ENCODE results near the gene MTFR1L. TPM values are rescaled to one million over a fixed set of nuclear protein-coding genes. Genes with fewer than 3 reads are reported as not detected.

Gene MTFR1L
- polyA plus RNA-seq, 1 donor (not counting 4 experiments of a cell fraction or from before 2014, with no cell fraction given): 31.6 TPM

DNA sequence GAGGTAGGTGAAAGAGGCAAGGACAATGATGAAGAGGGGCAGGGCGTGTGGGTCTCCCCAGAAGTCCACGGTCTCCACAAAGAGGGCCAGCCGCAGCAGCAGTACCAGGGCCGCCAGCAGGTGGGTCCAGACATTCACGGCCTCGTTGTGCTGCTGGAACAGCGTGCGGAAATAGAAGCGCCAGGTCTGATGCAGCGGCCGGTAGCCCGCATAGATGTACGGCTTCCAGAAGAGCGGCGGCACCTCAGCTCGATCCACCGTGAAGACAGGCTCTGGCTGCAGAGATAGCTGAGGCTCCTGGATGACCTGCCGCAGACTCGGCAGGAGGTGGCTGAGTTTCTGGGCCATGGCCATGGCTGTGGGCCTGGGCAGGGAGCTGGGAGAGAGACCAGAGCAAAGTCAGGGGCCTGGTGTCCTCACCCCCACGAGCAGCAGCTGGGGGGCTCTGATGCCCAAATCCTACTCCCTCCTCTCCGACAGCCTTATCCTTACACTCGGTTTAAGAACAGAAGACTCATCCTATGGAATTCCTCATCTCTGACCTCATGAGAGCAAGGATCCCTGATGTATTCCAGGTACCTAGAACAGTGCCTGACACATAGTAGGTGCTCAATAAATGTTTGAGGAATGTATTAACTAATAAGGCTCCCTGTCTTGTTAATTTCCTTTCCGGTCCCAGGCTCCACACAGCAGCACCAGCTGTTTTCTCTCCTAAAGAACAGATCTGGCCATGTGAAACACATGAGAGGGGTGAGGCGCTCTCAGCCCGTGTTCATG is 43.9 kb downstream of the MTFR1L start:
- Histone ChIP-seq H3K27ac (ENCODE audit: control insufficient read depth, insufficient read depth, low read length) (no peak overlapping the region), H3K4me3 (ENCODE audit: control insufficient read depth in 2 of 3, extremely low read depth in 1 of 3, insufficient read depth in 2 of 3, low read depth in 1 of 3, low read length in 3 of 3) (no peak overlapping the region), H3K9me1 (ENCODE audit: control insufficient read depth, extremely low read depth, insufficient read depth, low read length) (no peaks in the 10 kb centered on the region), H4K20me1 (ENCODE audit: control insufficient read depth, extremely low read depth, insufficient read depth, low read length) (no peaks in the 10 kb centered on the region), H3K79me2 (ENCODE audit: control insufficient read depth, insufficient read depth, low read length) (peaks cover 5% of the 10 kb centered on the region), H3K36me3 (ENCODE audit: control insufficient read depth in 2 of 2, extremely low read depth in 1 of 2, insufficient read depth in 2 of 2, low read length in 2 of 2) (peaks cover 12 to 22% of the 10 kb centered on the region in 2 experiments), H3K9ac (ENCODE audit: control insufficient read depth, extremely low read depth, insufficient read depth, low read length) (no peak overlapping the region), H3K4me1 (ENCODE audit: control insufficient read depth, extremely low read depth, insufficient read depth, low read length) (peaks cover 7% of the 10 kb centered on the region), H3K9me3 (ENCODE audit: control insufficient read depth, low read depth, low read length) (no peaks in the 10 kb centered on the region), H2AFZ (ENCODE audit: control insufficient read depth, low read length) (no peak overlapping the region), H3K27me3 (ENCODE audit: control insufficient read depth, extremely low read depth, insufficient read depth, low read length) (no peaks in the 10 kb centered on the region), H3K4me2 (ENCODE audit: control insufficient read depth, extremely low read depth, insufficient read depth, low read depth, low read length) (no peak overlapping the region)
- dilution Hi-C loops (cut with MboI; ENCODE audit: extremely low pct_ligation_motif_present, low sequenced_read_pairs): no loop called here
- no peak for FAIRE-seq
- DNase-seq (ENCODE audit: low read depth, low spot score): no peak
- no peak for TF ChIP-seq EZH2 (IDR thresholded peaks at IDR 0.05; ENCODE audit: low read length)
- TF ChIP-seq, protein P1, sequence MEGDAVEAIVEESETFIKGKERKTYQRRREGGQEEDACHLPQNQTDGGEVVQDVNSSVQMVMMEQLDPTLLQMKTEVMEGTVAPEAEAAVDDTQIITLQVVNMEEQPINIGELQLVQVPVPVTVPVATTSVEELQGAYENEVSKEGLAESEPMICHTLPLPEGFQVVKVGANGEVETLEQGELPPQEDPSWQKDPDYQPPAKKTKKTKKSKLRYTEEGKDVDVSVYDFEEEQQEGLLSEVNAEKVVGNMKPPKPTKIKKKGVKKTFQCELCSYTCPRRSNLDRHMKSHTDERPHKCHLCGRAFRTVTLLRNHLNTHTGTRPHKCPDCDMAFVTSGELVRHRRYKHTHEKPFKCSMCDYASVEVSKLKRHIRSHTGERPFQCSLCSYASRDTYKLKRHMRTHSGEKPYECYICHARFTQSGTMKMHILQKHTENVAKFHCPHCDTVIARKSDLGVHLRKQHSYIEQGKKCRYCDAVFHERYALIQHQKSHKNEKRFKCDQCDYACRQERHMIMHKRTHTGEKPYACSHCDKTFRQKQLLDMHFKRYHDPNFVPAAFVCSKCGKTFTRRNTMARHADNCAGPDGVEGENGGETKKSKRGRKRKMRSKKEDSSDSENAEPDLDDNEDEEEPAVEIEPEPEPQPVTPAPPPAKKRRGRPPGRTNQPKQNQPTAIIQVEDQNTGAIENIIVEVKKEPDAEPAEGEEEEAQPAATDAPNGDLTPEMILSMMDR (optimal IDR thresholded peaks at IDR 0.05 in 1 of 3, IDR thresholded peaks at IDR 0.05 in 1 of 3, conservative IDR thresholded peaks at IDR 0.05 in 1 of 3; ENCODE audit: extremely low read depth in 1 of 3, insufficient read depth in 2 of 3, low read length in 3 of 3): peak in 2 of 3 experiments; percentile 17 to 36

DNA sequence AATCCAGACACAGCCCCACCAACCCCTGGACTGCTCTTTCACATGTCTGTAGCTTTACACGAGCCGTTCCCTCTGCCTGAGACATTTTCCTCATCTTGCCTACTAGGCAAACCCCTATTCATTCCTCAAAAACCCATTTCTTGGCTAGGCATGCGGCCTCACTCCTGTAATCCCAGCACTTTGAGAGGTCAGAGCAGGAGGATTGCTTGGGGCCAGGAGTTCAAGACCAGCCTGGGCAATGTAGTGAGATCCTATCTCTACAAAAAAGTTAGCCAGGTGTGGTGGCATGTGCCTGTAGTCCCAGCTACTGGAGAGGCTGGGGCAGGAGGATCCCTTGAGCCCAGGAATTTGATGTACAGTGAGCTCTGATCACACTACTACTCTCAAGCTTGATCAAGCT is 44.7 kb downstream of the MTFR1L start:
- Histone ChIP-seq H2AFZ (ENCODE audit: control insufficient read depth, low read length) (no peak overlapping the region), H4K20me1 (ENCODE audit: control insufficient read depth, extremely low read depth, insufficient read depth, low read length) (no peaks in the 10 kb centered on the region), H3K36me3 (ENCODE audit: control insufficient read depth in 2 of 2, extremely low read depth in 1 of 2, insufficient read depth in 2 of 2, low read length in 2 of 2) (peaks cover 12 to 22% of the 10 kb centered on the region in 2 experiments), H3K27me3 (ENCODE audit: control insufficient read depth, extremely low read depth, insufficient read depth, low read length) (no peaks in the 10 kb centered on the region), H3K4me2 (ENCODE audit: control insufficient read depth, extremely low read depth, insufficient read depth, low read depth, low read length) (no peak overlapping the region), H3K9ac (ENCODE audit: control insufficient read depth, extremely low read depth, insufficient read depth, low read length) (no peak overlapping the region), H3K79me2 (ENCODE audit: control insufficient read depth, insufficient read depth, low read length) (no peaks in the 10 kb centered on the region), H3K4me3 (ENCODE audit: control insufficient read depth in 2 of 3, extremely low read depth in 1 of 3, insufficient read depth in 2 of 3, low read depth in 1 of 3, low read length in 3 of 3) (no peak overlapping the region), H3K9me3 (ENCODE audit: control insufficient read depth, low read depth, low read length) (no peaks in the 10 kb centered on the region), H3K4me1 (ENCODE audit: control insufficient read depth, extremely low read depth, insufficient read depth, low read length) (peaks cover 6% of the 10 kb centered on the region), H3K9me1 (ENCODE audit: control insufficient read depth, extremely low read depth, insufficient read depth, low read length) (no peaks in the 10 kb centered on the region), H3K27ac (ENCODE audit: control insufficient read depth, insufficient read depth, low read length) (no peak overlapping the region)
- dilution Hi-C loops (cut with MboI; ENCODE audit: extremely low pct_ligation_motif_present, low sequenced_read_pairs): no loop called here
- DNase-seq (ENCODE audit: low read depth, low spot score) (no peak), FAIRE-seq (no peak)
- TF ChIP-seq, protein P1 (optimal IDR thresholded peaks at IDR 0.05 in 1 of 3, IDR thresholded peaks at IDR 0.05 in 1 of 3, conservative IDR thresholded peaks at IDR 0.05 in 1 of 3; ENCODE audit: extremely low read depth in 1 of 3, insufficient read depth in 2 of 3, low read length in 3 of 3): no peak
- no peak for TF ChIP-seq EZH2 (IDR thresholded peaks at IDR 0.05; ENCODE audit: low read length)
